Endothelial cell (in vitro differentiated cells): ENCODE results near the gene IZUMO2. TPM values are rescaled to one million over a fixed set of nuclear protein-coding genes. Genes with fewer than 3 reads are reported as not detected.

Experiments used
- DNase-seq: peaks from one replicate; pipeline ENCODE4 v3.0.0; 2021; ENCODE audit warnings: low spot score
- H3K27ac Mint-ChIP-seq: one replicate; pipeline ENCODE4 v1.8.0; 2021; ENCODE audit warnings: mixed read lengths, inconsistent platforms; ENCODE audit not compliant: unreplicated experiment
- H3K27me3 Mint-ChIP-seq: one replicate; pipeline ENCODE4 v1.8.0; 2021; ENCODE audit warnings: mild to moderate bottlenecking, moderate library complexity, mixed read lengths, inconsistent platforms; ENCODE audit not compliant: unreplicated experiment
- H3K36me3 Mint-ChIP-seq: one replicate; pipeline ENCODE4 v1.8.0; 2021; ENCODE audit warnings: mild to moderate bottlenecking, low read depth, mixed read lengths, inconsistent platforms; ENCODE audit not compliant: unreplicated experiment
- H3K4me1 Mint-ChIP-seq: one replicate; pipeline ENCODE4 v1.8.0; 2021; ENCODE audit warnings: mild to moderate bottlenecking, mixed read lengths, inconsistent platforms; ENCODE audit not compliant: unreplicated experiment
- H3K4me3 Mint-ChIP-seq: one replicate; pipeline ENCODE4 v1.8.0; 2021; ENCODE audit warnings: mild to moderate bottlenecking, mixed read lengths, inconsistent platforms; ENCODE audit not compliant: unreplicated experiment
- H3K9me3 Mint-ChIP-seq: one replicate; pipeline ENCODE4 v1.8.0; 2021; ENCODE audit warnings: mixed read lengths, inconsistent platforms; ENCODE audit not compliant: unreplicated experiment
- CTCF ChIP-seq: fragments of 200-600 bp; sonication (generic); IDR thresholded peaks from one replicate; pipeline ENCODE4 v1.5.0; 2021; ENCODE audit warnings: antibody characterized with exemption; ENCODE audit not compliant: unreplicated experiment
- total RNA-seq: library from RNA; stranded (reverse); fragmentation: NEBNext Ultra II Directional; extraction: Animal tissue kit (Norgen Biotek cat#: 25700); gene quantifications from one replicate; pipeline ENCODE4 v1.2.1, GENCODE V29; 2021; ENCODE audit not compliant: unreplicated experiment

The IZUMO2 gene
- total RNA-seq, 1 donor from 2014 or later: not detected

DNA sequence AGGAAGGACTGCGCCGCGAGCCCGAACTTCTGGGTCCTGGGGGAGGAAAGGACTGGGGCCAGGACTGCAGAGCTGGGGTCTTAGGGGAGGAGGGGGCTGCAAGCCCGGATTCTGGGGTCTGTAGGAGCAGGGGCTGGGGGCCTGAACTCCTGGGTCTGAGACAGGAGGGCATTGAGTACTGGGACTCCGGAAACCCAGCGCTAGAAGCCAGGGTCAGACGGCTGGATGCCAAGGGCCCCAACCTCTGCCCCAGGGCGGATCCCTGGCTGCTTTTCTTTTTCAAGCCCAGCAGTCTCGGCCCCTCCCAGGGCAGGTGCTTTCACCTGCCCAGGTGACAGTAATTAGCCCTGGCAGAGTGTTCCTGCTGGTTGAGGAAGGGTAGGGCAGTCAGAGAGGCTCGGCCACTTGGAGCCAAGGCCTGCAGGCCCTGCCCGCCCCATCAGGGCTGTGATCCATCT, 42.6 kb upstream of the IZUMO2 start:
- no peak overlapping the region for H3K27ac Mint-ChIP-seq
- peaks cover 13% of the 10 kb centered on the region for H3K36me3 Mint-ChIP-seq

DNA sequence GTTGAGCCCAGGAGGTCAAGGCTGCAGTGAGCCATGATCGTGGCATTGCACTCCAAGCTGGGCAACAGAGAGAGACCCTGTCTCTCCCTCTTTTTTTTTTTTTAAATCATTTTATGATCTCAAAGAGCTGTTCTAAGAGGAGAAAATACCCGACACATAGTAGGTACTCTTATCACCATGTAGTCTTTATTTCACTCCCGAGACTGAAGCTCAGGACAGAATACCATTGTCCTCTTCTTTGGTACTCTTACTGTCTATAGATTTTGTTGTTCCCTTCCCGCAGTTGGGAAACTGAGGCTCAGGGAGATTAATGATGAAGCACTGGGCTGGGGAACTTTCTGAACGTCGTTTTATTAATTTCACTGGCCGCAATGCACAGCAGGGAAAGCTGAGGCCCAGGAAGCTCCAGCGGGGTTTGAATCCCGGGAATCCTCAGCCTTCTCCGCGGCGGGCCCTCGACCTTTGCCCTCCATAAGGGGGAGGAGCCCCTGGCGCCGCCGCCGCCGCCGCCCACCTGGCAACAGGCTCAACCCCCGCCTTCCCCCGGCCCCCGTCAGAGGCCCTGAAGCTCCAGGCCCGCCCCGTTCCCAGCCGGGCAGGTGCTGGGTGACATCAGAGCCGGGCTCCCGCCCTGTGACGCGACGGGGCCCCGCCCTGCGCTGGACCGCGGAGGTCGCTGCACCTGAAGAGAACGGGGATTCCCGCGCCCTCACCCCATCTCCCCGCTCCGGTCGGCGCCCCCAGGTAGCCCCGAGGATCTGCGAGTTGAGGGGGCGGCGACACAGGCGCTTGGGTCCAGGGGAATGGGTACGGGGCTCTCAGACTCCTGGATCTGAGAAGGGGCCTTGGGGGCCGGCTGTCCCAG, 42.0 kb upstream of the IZUMO2 start:
- Mint-ChIP-seq H3K4me1 (no peaks in the 10 kb centered on the region), H3K4me3 (no peak overlapping the region), H3K9me3 (peaks cover 11% of the 10 kb centered on the region), H3K27me3 (peaks cover 10% of the 10 kb centered on the region), H3K27ac (no peak overlapping the region), H3K36me3 (peaks cover 13% of the 10 kb centered on the region)
- no peak for TF ChIP-seq CTCF
- no peak for DNase-seq

More for the DNA sequence above, 42.6 kb upstream of the IZUMO2 start:
- TF ChIP-seq CTCF: no peak
- Mint-ChIP-seq H3K4me1 (no peaks in the 10 kb centered on the region), H3K4me3 (no peak overlapping the region), H3K27me3 (peaks cover 11% of the 10 kb centered on the region), H3K9me3 (peaks cover 11% of the 10 kb centered on the region)
- no peak for DNase-seq

DNA sequence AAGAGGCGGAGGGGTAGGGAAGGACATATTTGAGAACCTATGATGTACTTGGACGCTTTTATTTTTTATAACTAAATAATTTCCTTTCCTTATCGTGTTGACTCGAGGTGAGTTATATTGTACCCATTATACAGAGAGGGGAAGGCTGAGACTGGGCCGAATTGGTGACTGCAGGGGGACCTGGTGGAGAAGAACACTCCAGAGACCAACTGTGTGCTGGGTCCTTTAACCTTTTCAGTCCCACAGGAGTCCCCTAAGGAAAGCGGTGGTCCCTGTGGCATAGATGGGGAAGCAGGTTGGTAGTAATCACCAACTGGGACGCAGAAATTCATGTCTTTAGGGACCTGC, 41.0 kb upstream of the IZUMO2 start:
- Mint-ChIP-seq H3K27me3 (peaks cover 10% of the 10 kb centered on the region), H3K4me3 (no peak overlapping the region), H3K9me3 (peaks cover 13% of the 10 kb centered on the region), H3K36me3 (peaks cover 14% of the 10 kb centered on the region), H3K4me1 (no peaks in the 10 kb centered on the region), H3K27ac (no peak overlapping the region)
- TF ChIP-seq CTCF: no peak
- no peak for DNase-seq

DNA sequence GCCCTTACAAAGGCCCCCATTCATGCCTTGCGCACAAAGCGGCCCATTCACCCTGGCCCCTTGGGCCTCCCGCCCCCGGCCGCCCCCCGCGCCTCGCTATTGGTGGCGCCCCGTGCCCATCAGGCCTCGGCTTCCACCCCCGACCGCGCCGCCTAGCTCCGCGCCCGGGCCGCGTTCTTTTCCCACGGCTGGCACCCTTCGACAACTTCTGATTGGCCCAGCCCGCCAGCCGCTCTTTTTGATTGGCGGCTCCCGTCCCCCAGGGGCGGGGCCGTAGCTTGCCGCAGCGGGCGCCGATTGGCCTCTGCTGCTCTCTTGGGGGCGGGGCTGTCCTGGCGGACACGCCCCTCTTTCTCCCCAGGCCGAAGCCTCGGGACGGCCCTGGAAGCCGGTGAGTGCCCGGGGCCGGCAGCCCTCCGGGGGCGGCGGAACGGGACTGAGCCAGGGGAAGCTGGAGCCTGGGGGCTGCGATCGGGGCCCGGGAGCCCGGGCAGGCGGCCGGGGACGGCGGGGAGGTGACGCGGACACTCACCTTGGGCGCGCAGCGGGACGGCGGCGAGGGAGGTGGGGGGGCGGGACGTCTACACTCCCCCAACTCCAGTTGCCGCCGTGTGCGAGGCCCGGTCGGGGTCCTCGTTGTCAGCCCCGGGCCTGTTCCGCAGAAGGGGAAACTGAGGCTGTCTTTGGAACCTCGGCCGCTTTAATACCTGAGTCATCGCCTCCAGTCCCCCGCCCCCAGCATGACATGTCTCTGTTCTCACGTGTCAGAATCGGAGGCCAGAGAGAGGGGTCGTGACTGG, 40.4 kb upstream of the IZUMO2 start, which contains the start of gene MYH14:
TSS of gene MYH14 (plus strand) at position 342 of the 800 bp plus-strand sequence. CDS start 6,744 bp downstream, outside the sequence.
- Mint-ChIP-seq H3K4me1 (no peaks in the 10 kb centered on the region), H3K27ac (no peak within 1 kb of the TSS), H3K36me3 (peaks cover 18% of the 10 kb centered on the region), H3K4me3 (no peak within 1 kb of the TSS), H3K9me3 (peaks cover 19% of the 10 kb centered on the region), H3K27me3 (peaks cover 11% of the 10 kb centered on the region)
- DNase-seq: no peak
- no peak for TF ChIP-seq CTCF

GRCh38 chr19:50202962-50203280, 39.8 kb upstream of the IZUMO2 start:
- H3K4me3 Mint-ChIP-seq: no peak overlapping the region
- H3K27ac Mint-ChIP-seq: no peak overlapping the region
- TF ChIP-seq CTCF: no peak
- DNase-seq: no peak
- peaks cover 16% of the 10 kb centered on the region for H3K36me3 Mint-ChIP-seq
- H3K9me3 Mint-ChIP-seq: peaks cover 19% of the 10 kb centered on the region
- H3K27me3 Mint-ChIP-seq: peaks cover 11% of the 10 kb centered on the region
- H3K4me1 Mint-ChIP-seq: no peaks in the 10 kb centered on the region
